NCI-H748 (cell line): ENCODE data around the gene CIDEA.
A peak's percentile ranks its signal among the peaks of the same experiment; 100 is the strongest.

Source experiments
- DNase-seq: peaks from one replicate; lab custom pipeline; 2025; ENCODE audit not compliant: unreplicated experiment; lab: John Stamatoyannopoulos, UW

Gene CIDEA

GRCh38 chr18:12296087-12296403 lies 41.9 kb downstream of the CIDEA start:
- no peak for DNase-seq

- DNase-seq: no peak
Measured at GRCh38 chr18:12296457-12296856, 42.3 kb downstream of the CIDEA start.

GRCh38 chr18:12299862-12300261 lies 45.7 kb downstream of the CIDEA start:
- DNase-seq: no peak

- no peak for DNase-seq
Measured at GRCh38 chr18:12301263-12302005, 47.3 kb downstream of the CIDEA start.

GRCh38 chr18:12302391-12303147 lies 48.4 kb downstream of the CIDEA start:
- no peak for DNase-seq

- peak; percentile 41 for DNase-seq
Measured at GRCh38 chr18:12304351-12305210, 50.4 kb downstream of the CIDEA start.

GRCh38 chr18:12305211-12305610 lies 51.0 kb downstream of the CIDEA start:
- no peak for DNase-seq

- DNase-seq: no peak
Measured at GRCh38 chr18:12305930-12306629, 51.9 kb downstream of the CIDEA start.

- no peak for DNase-seq
Measured at GRCh38 chr18:12306752-12307700, 52.9 kb downstream of the CIDEA start.

GRCh38 chr18:12307701-12308385 lies 53.7 kb downstream of the CIDEA start, which contains the start of gene TUBB6:
Gene TUBB6 (plus strand): TSS chr18:12308241. CDS start chr18:12308293, 52 bp downstream.
- peak; percentile 75 for DNase-seq

- DNase-seq: peak; percentile 74
Measured at GRCh38 chr18:12308386-12309100, 54.4 kb downstream of the CIDEA start.

GRCh38 chr18:12309683-12310198 lies 55.6 kb downstream of the CIDEA start:
- no peak for DNase-seq

GRCh38 chr18:12310762-12311161 lies 56.6 kb downstream of the CIDEA start:
- no peak for DNase-seq

- no peak for DNase-seq
Measured at GRCh38 chr18:12312976-12313375, 58.8 kb downstream of the CIDEA start.

- DNase-seq: no peak
Measured at GRCh38 chr18:12313530-12314245, 59.5 kb downstream of the CIDEA start.

GRCh38 chr18:12314591-12315305 lies 60.6 kb downstream of the CIDEA start:
- DNase-seq: no peak

- no peak for DNase-seq
Measured at GRCh38 chr18:12315490-12315889, 61.3 kb downstream of the CIDEA start.
